Endothelial cell of umbilical vein (primary cell): ENCODE data around the gene PLA2G4F. TPM values are rescaled to one million over a fixed set of nuclear protein-coding genes. Genes with fewer than 3 reads are reported as not detected.

ENCODE experiments used
- BruUV-seq: library from RNA; stranded (reverse); fragments of 400-500 nt; replicated peaks from 2 replicates; lab custom pipeline; 2021; lab: Mats Ljungman, UMichigan
- CTCF ChIA-PET: fragments of 300-600, 350-600 bp; sonication (Branson Sonifier 250); formaldehyde crosslinking; loops from one replicate; lab custom pipeline; 2021; ENCODE audit warnings: antibody characterized with exemption, inconsistent platforms; lab: Charles Lee
- POLR2A ChIA-PET: fragments of 300-600, 350-600 bp; sonication (Branson Sonifier 250); formaldehyde crosslinking; loops from one replicate; lab custom pipeline; 2021; ENCODE audit warnings: antibody characterized with exemption, inconsistent platforms; lab: Charles Lee
- DNase-seq: peaks from one replicate; pipeline ENCODE4 v3.0.0-alpha.2; 2011; ENCODE audit warnings: low read depth, low spot score
- FAIRE-seq: peaks from 2 replicates; lab custom pipeline; 2011; peaks lifted over from hg19 to GRCh38; lab: Jason Lieb, UNC
- H2AFZ ChIP-seq: 2 replicates; pipeline ENCODE4 v1.6.0; 2012; ENCODE audit warnings: low read depth, low read length, control low read depth, inconsistent platforms
- H3K27ac ChIP-seq: 2 replicates; pipeline ENCODE4 v1.5.1; 2011; ENCODE audit warnings: low read depth, mild to moderate bottlenecking, control low read depth, low read length, moderate library complexity; ENCODE audit not compliant: insufficient read depth
- H3K27me3 ChIP-seq, 2 experiments: 2 replicates each; pipeline versions ENCODE4 v1.6.0 to v1.6.1; 2011; ENCODE audit warnings: low read length in 2 of 2, mixed read lengths in 1 of 2; ENCODE audit not compliant: control insufficient read depth in 2 of 2, insufficient read depth in 2 of 2
- H3K36me3 ChIP-seq, 2 experiments: 2 replicates in 1 of 2; 3 replicates in 1 of 2; pipeline ENCODE4 v1.5.1; 2011; ENCODE audit warnings: low read length in 2 of 2, mild to moderate bottlenecking in 1 of 2, moderate library complexity in 1 of 2; ENCODE audit not compliant: control insufficient read depth in 2 of 2, insufficient read depth in 2 of 2; ENCODE audit errors: extremely low read depth in 1 of 2
- H3K4me1 ChIP-seq: 3 replicates; pipeline ENCODE4 v1.5.1; 2011; ENCODE audit warnings: mild to moderate bottlenecking, low read length; ENCODE audit not compliant: control insufficient read depth, insufficient read depth; ENCODE audit errors: extremely low read depth
- H3K4me2 ChIP-seq: 2 replicates; pipeline ENCODE4 v1.6.1; 2011; ENCODE audit warnings: low read length, control low read depth, mixed read lengths; ENCODE audit not compliant: insufficient read depth
- H3K4me3 ChIP-seq, 3 experiments: fragments of 200-600 bp in 1 of 3; sonication (generic), shearing (Covaris generic) in 1 of 3; replicated peaks in 1 of 3; 2 replicates each; pipeline ENCODE4 v1.5.1; 2011 to 2016; ENCODE audit warnings: control low read depth in 3 of 3, low read length in 3 of 3, mild to moderate bottlenecking in 2 of 3, inconsistent platforms in 1 of 3, low read depth in 1 of 3, moderate library complexity in 1 of 3; ENCODE audit not compliant: insufficient read depth in 1 of 3
- H3K79me2 ChIP-seq: 2 replicates; pipeline ENCODE4 v1.6.0; 2012; ENCODE audit warnings: low read length, inconsistent platforms; ENCODE audit not compliant: control insufficient read depth, insufficient read depth
- H3K9ac ChIP-seq: replicated peaks from 2 replicates; pipeline ENCODE3; 2011; ENCODE audit warnings: low read length, control low read depth; ENCODE audit not compliant: insufficient read depth; ENCODE audit errors: extremely low read depth
- H3K9me1 ChIP-seq: replicated peaks from 3 replicates; pipeline ENCODE4 v1.6.0; 2011; ENCODE audit warnings: mild to moderate bottlenecking, low read length; ENCODE audit not compliant: control insufficient read depth, insufficient read depth; ENCODE audit errors: extremely low read depth
- H3K9me3 ChIP-seq: replicated peaks from 2 replicates; pipeline ENCODE4 v1.5.1; 2012; ENCODE audit warnings: low read length, inconsistent platforms; ENCODE audit not compliant: control insufficient read depth, insufficient read depth
- H4K20me1 ChIP-seq: replicated peaks from 2 replicates; pipeline ENCODE3; 2011; ENCODE audit warnings: mild to moderate bottlenecking, low read length; ENCODE audit not compliant: control insufficient read depth, insufficient read depth; ENCODE audit errors: extremely low read depth
- EZH2 ChIP-seq: IDR thresholded peaks from 2 replicates; pipeline ENCODE4 v1.6.1; 2012; ENCODE audit warnings: borderline replicate concordance, low read depth, mild to moderate bottlenecking, moderate library complexity, low read length, inconsistent platforms; ENCODE audit not compliant: severe bottlenecking
- FOS ChIP-seq: IDR thresholded peaks from 2 replicates; pipeline ENCODE4 v1.6.1; 2011; ENCODE audit warnings: mild to moderate bottlenecking, low read length, moderate library complexity, borderline replicate concordance; ENCODE audit not compliant: insufficient read depth
- GATA2 ChIP-seq: IDR thresholded peaks from 2 replicates; pipeline ENCODE4 v1.7.0; 2011; ENCODE audit warnings: low read depth, mild to moderate bottlenecking, moderate library complexity, mixed read lengths, low read length; ENCODE audit not compliant: insufficient read length, insufficient read depth
- JUN ChIP-seq: IDR thresholded peaks from 2 replicates; pipeline ENCODE4 v1.6.1; 2011; ENCODE audit warnings: borderline replicate concordance, low read depth; ENCODE audit not compliant: insufficient read length, insufficient read depth
- MAX ChIP-seq: IDR thresholded peaks from 2 replicates; pipeline ENCODE4 v1.6.1; 2011; ENCODE audit not compliant: insufficient read depth, insufficient read length
- MYC ChIP-seq: IDR thresholded peaks from one replicate; pipeline ENCODE4 v1.6.1; 2011; ENCODE audit warnings: mild to moderate bottlenecking, low read depth, low read length
- POLR2A ChIP-seq: IDR thresholded peaks from 2 replicates; pipeline ENCODE4 v1.6.1; 2012; ENCODE audit warnings: low read depth, mild to moderate bottlenecking, control low read depth, low read length
- POLR2AphosphoS5 ChIP-seq: IDR thresholded peaks from 2 replicates; pipeline ENCODE4 v1.6.1; 2012; ENCODE audit warnings: low read depth, mild to moderate bottlenecking, control low read depth, low read length, moderate library complexity; ENCODE audit not compliant: insufficient read depth
- dilution Hi-C: fragments of 300-500 bp; cut with MboI; formaldehyde crosslinking; loops from one replicate; pipeline ENCODE4 v1.15.0; 2019; ENCODE audit warnings: low sequenced_read_pairs; ENCODE audit not compliant: extremely low pct_ligation_motif_present
- intact Hi-C: fragments of 100-400 bp; cut with micrococcal nuclease; formaldehyde crosslinking; loops from one replicate; pipeline ENCODE4 v1.10.0; 2022
- polyA plus RNA-seq, 4 experiments: library from polyadenylated mRNA; depleted of rRNA in 3 of 4; stranded (reverse) in 3 of 4; unstranded in 1 of 4; fragments of >200 nt; gene quantifications; 2 replicates each; pipeline versions ENCODE4 v1.2.1 to v1.2.3, GENCODE V29; 2011 to 2012; ENCODE audit warnings: missing spikeins in 1 of 4
- total RNA-seq: library from RNA; stranded (reverse); gene quantifications from 2 replicates; pipeline ENCODE4 v1.2.3, GENCODE V29; 2021
- TF ChIP-seq, protein P1 (sequence below), 2 donors: IDR thresholded peaks; 1 replicate in 1 of 2; 2 replicates in 1 of 2; pipeline ENCODE4 v1.5.1; 2011; ENCODE audit warnings: low read length in 2 of 2, mild to moderate bottlenecking in 2 of 2, moderate library complexity in 2 of 2, control low read depth in 1 of 2, inconsistent platforms in 1 of 2, low read depth in 1 of 2; ENCODE audit not compliant: insufficient read depth in 1 of 2; ENCODE audit errors: extremely low read depth in 1 of 2

The PLA2G4F gene
- total and polyA plus RNA-seq, 2 donors (not counting 3 experiments of a cell fraction or from before 2014, with no cell fraction given): not detected

- dilution Hi-C loops: no loop called here
- no TSS peak for BruUV-seq
- POLR2A ChIA-PET: no interaction called here
These were observed 13.1 kb downstream of the PLA2G4F start for GRCh38 chr15:42143356-42143755.

More at GRCh38 chr15:42143356-42143755, 13.1 kb downstream of the PLA2G4F start:
- Histone ChIP-seq H3K4me3 (no peak overlapping the region), H3K9me3 (no peaks in the 10 kb centered on the region), H3K4me2 (no peak overlapping the region), H3K4me1 (no peaks in the 10 kb centered on the region), H4K20me1 (no peaks in the 10 kb centered on the region), H3K27ac (no peak overlapping the region), H3K9me1 (no peaks in the 10 kb centered on the region), H3K27me3 (peaks cover 4 to 7% of the 10 kb centered on the region in 2 experiments), H2AFZ (no peak overlapping the region), H3K36me3 (no peaks in the 10 kb centered on the region), H3K9ac (no peak overlapping the region), H3K79me2 (no peaks in the 10 kb centered on the region)
- CTCF ChIA-PET: interaction anchor here (0.8 kb wide), 1 partner anchor 15 kb away, joined by 4 read pairs; no protein-coding TSS in a partner anchor
- TF ChIP-seq JUN (no peak), POLR2AphosphoS5 (no peak), GATA2 (no peak), FOS (no peak), MYC (no peak), MAX (no peak), EZH2 (no peak), POLR2A (no peak)
- TF ChIP-seq, protein P1, sequence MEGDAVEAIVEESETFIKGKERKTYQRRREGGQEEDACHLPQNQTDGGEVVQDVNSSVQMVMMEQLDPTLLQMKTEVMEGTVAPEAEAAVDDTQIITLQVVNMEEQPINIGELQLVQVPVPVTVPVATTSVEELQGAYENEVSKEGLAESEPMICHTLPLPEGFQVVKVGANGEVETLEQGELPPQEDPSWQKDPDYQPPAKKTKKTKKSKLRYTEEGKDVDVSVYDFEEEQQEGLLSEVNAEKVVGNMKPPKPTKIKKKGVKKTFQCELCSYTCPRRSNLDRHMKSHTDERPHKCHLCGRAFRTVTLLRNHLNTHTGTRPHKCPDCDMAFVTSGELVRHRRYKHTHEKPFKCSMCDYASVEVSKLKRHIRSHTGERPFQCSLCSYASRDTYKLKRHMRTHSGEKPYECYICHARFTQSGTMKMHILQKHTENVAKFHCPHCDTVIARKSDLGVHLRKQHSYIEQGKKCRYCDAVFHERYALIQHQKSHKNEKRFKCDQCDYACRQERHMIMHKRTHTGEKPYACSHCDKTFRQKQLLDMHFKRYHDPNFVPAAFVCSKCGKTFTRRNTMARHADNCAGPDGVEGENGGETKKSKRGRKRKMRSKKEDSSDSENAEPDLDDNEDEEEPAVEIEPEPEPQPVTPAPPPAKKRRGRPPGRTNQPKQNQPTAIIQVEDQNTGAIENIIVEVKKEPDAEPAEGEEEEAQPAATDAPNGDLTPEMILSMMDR (IDR thresholded peaks at IDR 0.05; ENCODE audit: extremely low read depth in 1 of 2, insufficient read depth in 1 of 2, low read depth in 1 of 2, low read length in 2 of 2): no peak
- intact Hi-C loops: no loop called here
- DNase-seq (no peak), FAIRE-seq (no peak)
